Smooth muscle cell (in vitro differentiated cells): ENCODE measurements around the gene YIF1B. TPM values are rescaled to one million over a fixed set of nuclear protein-coding genes. Genes with fewer than 3 reads are reported as not detected.

ENCODE experiments used
- DNase-seq: peaks from one replicate; lab custom pipeline; 2025; ENCODE audit not compliant: unreplicated experiment; lab: John Stamatoyannopoulos, UW
- H2AFZ ChIP-seq: fragments of 200-600 bp; sonication (generic); 2 replicates; pipeline ENCODE4 v1.6.0; 2016; ENCODE audit warnings: antibody characterized with exemption, low read depth, mild to moderate bottlenecking
- H3F3A ChIP-seq: fragments of 200-600 bp; sonication (generic); 2 replicates; pipeline ENCODE4 v1.6.0; 2017; ENCODE audit warnings: antibody characterized with exemption, low read depth
- H3K27ac ChIP-seq: fragments of 200-600 bp; sonication (generic); 2 replicates; pipeline ENCODE4 v1.5.1; 2016; ENCODE audit warnings: low read depth, mild to moderate bottlenecking
- H3K27me3 ChIP-seq: fragments of 200-600 bp; sonication (generic); 2 replicates; pipeline ENCODE4 v1.6.1; 2016; ENCODE audit warnings: low read depth, mild to moderate bottlenecking
- H3K36me3 ChIP-seq: fragments of 200-600 bp; sonication (generic); 2 replicates; pipeline ENCODE4 v1.5.1; 2016; ENCODE audit warnings: low read depth
- H3K4me1 ChIP-seq: fragments of 200-600 bp; sonication (generic); 2 replicates; pipeline ENCODE4 v1.5.1; 2016; ENCODE audit warnings: low read depth
- H3K4me2 ChIP-seq: fragments of 200-600 bp; sonication (generic); 2 replicates; pipeline ENCODE4 v1.6.0; 2016; ENCODE audit warnings: mild to moderate bottlenecking
- H3K4me3 ChIP-seq: fragments of 200-600 bp; sonication (generic); 2 replicates; pipeline ENCODE4 v1.5.1; 2016; ENCODE audit warnings: mild to moderate bottlenecking
- H3K79me2 ChIP-seq: fragments of 200-600 bp; sonication (generic); 2 replicates; pipeline ENCODE4 v1.6.0; 2016; ENCODE audit warnings: low read depth, mild to moderate bottlenecking
- H3K9ac ChIP-seq: fragments of 200-600 bp; sonication (generic); 2 replicates; pipeline ENCODE4 v1.6.0; 2016; ENCODE audit warnings: low read depth
- H3K9me3 ChIP-seq: fragments of 200-600 bp; sonication (generic); replicated peaks from 2 replicates; pipeline ENCODE4 v1.5.1; 2016; ENCODE audit warnings: low read depth
- H4K20me1 ChIP-seq: fragments of 200-600 bp; sonication (generic); 2 replicates; pipeline ENCODE4 v1.6.0; 2016; ENCODE audit warnings: low read depth
- CTCF ChIP-seq: fragments of 200-600 bp; sonication (generic); IDR thresholded peaks from 2 replicates; pipeline ENCODE4 v1.5.1; 2017; ENCODE audit warnings: borderline replicate concordance, mild to moderate bottlenecking, antibody characterized with exemption; ENCODE audit not compliant: insufficient read depth, poor library complexity, severe bottlenecking
- WGBS: methylation state at CpG from one replicate; pipeline ENCODE4 v1.1.7; 2016; ENCODE audit warnings: low lambda C conversion rate; 5-methylcytosine and 5-hydroxymethylcytosine counted together
- polyA plus RNA-seq: library from polyadenylated mRNA; unstranded; fragments of >200 nt; fragmentation: Nextera tagmentation; extraction: Ambion mirVana; gene quantifications from 2 replicates; pipeline ENCODE4 v1.2.1, GENCODE V29; 2016
- total RNA-seq: library from RNA; depleted of rRNA; stranded (reverse); fragments of >200 nt; gene quantifications from 2 replicates; pipeline ENCODE4 v1.2.3, GENCODE V29; 2014

YIF1B gene
- total and polyA plus RNA-seq, 2 experiments from 2014 or later: 80.1 to 216 TPM

GRCh38 chr19:38359242-38360021 lies 43.7 kb upstream of the YIF1B start:
- no peak for TF ChIP-seq CTCF
- Histone ChIP-seq H3K4me2 (no peak overlapping the region), H3K36me3 (no peaks in the 10 kb centered on the region), H3F3A (no peaks in the 10 kb centered on the region), H3K4me1 (no peaks in the 10 kb centered on the region), H4K20me1 (no peaks in the 10 kb centered on the region), H3K9ac (no peak overlapping the region), H3K9me3 (no peaks in the 10 kb centered on the region), H3K79me2 (no peaks in the 10 kb centered on the region), H3K4me3 (no peak overlapping the region), H2AFZ (no peak overlapping the region), H3K27me3 (peaks cover 45% of the 10 kb centered on the region), H3K27ac (no peak overlapping the region)
- 75% methylated on average over 17 of the region's 18 CpGs for WGBS
- DNase-seq: no peak

GRCh38 chr19:38358071-38358470 lies 42.3 kb upstream of the YIF1B start:
- no peaks in the 10 kb centered on the region for H4K20me1 ChIP-seq
- no peaks in the 10 kb centered on the region for H3K4me1 ChIP-seq
- no peak overlapping the region for H3K4me3 ChIP-seq
- H3K79me2 ChIP-seq: no peaks in the 10 kb centered on the region
- no peak overlapping the region for H3K9ac ChIP-seq
- H3K4me2 ChIP-seq: no peak overlapping the region
- no peaks in the 10 kb centered on the region for H3K9me3 ChIP-seq
- no peaks in the 10 kb centered on the region for H3F3A ChIP-seq
- no peaks in the 10 kb centered on the region for H3K36me3 ChIP-seq
- no peak for DNase-seq
- TF ChIP-seq CTCF: no peak
- peaks cover 45% of the 10 kb centered on the region for H3K27me3 ChIP-seq
- no peak overlapping the region for H3K27ac ChIP-seq
- WGBS: 67% methylated on average over 5 of the region's 5 CpGs
- H2AFZ ChIP-seq: no peak overlapping the region

GRCh38 chr19:38355728-38356725 lies 40.3 kb upstream of the YIF1B start:
- Histone ChIP-seq H3K79me2 (no peaks in the 10 kb centered on the region), H3K4me1 (no peaks in the 10 kb centered on the region), H3K4me2 (no peak overlapping the region), H4K20me1 (no peaks in the 10 kb centered on the region), H3F3A (no peaks in the 10 kb centered on the region), H3K9ac (no peak overlapping the region), H3K27ac (no peak overlapping the region), H3K4me3 (no peak overlapping the region), H3K27me3 (peaks cover 41% of the 10 kb centered on the region), H2AFZ (no peak overlapping the region), H3K36me3 (no peaks in the 10 kb centered on the region), H3K9me3 (no peaks in the 10 kb centered on the region)
- no peak for DNase-seq
- no peak for TF ChIP-seq CTCF
- 86% methylated on average over 16 of the region's 16 CpGs for WGBS
